PC-3 (cell line): ENCODE data around the gene CCNC.

Source experiments
- EZH2 ChIP-seq: fragments of 300-600 bp; sonication (generic); IDR thresholded peaks from one replicate; pipeline ENCODE4 v1.6.1; 2017; ENCODE audit warnings: antibody characterized with exemption, mild to moderate bottlenecking, low read length; ENCODE audit not compliant: unreplicated experiment
- TF ChIP-seq, protein P1 (sequence below): fragments of 300-600 bp; sonication (generic); conservative IDR thresholded peaks from 2 replicates; pipeline ENCODE4 v1.5.1; 2017; ENCODE audit warnings: antibody characterized with exemption, low read depth, mild to moderate bottlenecking, low read length

DNA sequence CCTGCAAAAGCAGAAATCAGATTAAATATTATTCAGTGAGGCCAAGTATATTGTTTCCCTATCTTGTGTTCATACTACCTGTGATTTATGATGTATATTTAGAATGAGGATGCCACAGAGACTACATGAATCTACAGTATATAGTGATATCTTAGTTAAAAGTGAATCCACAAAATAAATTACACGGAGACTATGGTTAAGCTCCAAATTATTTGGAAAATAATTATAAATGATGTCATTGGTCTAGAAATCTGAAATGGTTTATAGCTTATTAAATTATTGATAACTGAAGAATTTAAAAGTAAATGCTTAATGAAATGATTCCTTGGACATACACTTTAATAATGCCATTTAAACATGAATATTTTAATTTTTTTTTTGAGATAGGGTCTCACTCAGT, 49.0 kb downstream of the CCNC start:
- no peak for TF ChIP-seq EZH2
- TF ChIP-seq, protein P1, sequence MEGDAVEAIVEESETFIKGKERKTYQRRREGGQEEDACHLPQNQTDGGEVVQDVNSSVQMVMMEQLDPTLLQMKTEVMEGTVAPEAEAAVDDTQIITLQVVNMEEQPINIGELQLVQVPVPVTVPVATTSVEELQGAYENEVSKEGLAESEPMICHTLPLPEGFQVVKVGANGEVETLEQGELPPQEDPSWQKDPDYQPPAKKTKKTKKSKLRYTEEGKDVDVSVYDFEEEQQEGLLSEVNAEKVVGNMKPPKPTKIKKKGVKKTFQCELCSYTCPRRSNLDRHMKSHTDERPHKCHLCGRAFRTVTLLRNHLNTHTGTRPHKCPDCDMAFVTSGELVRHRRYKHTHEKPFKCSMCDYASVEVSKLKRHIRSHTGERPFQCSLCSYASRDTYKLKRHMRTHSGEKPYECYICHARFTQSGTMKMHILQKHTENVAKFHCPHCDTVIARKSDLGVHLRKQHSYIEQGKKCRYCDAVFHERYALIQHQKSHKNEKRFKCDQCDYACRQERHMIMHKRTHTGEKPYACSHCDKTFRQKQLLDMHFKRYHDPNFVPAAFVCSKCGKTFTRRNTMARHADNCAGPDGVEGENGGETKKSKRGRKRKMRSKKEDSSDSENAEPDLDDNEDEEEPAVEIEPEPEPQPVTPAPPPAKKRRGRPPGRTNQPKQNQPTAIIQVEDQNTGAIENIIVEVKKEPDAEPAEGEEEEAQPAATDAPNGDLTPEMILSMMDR: no peak
